Bronchial smooth muscle cell (primary cell): ENCODE data around the gene CFAP47. TPM values are rescaled to one million over a fixed set of nuclear protein-coding genes. Genes with fewer than 3 reads are reported as not detected.

ENCODE experiments used
- total RNA-seq: library from RNA; depleted of rRNA; stranded (reverse); fragments of >200 nt; gene quantifications from 2 replicates; pipeline ENCODE4 v1.2.1, GENCODE V29; 2014

The CFAP47 gene, protein sequence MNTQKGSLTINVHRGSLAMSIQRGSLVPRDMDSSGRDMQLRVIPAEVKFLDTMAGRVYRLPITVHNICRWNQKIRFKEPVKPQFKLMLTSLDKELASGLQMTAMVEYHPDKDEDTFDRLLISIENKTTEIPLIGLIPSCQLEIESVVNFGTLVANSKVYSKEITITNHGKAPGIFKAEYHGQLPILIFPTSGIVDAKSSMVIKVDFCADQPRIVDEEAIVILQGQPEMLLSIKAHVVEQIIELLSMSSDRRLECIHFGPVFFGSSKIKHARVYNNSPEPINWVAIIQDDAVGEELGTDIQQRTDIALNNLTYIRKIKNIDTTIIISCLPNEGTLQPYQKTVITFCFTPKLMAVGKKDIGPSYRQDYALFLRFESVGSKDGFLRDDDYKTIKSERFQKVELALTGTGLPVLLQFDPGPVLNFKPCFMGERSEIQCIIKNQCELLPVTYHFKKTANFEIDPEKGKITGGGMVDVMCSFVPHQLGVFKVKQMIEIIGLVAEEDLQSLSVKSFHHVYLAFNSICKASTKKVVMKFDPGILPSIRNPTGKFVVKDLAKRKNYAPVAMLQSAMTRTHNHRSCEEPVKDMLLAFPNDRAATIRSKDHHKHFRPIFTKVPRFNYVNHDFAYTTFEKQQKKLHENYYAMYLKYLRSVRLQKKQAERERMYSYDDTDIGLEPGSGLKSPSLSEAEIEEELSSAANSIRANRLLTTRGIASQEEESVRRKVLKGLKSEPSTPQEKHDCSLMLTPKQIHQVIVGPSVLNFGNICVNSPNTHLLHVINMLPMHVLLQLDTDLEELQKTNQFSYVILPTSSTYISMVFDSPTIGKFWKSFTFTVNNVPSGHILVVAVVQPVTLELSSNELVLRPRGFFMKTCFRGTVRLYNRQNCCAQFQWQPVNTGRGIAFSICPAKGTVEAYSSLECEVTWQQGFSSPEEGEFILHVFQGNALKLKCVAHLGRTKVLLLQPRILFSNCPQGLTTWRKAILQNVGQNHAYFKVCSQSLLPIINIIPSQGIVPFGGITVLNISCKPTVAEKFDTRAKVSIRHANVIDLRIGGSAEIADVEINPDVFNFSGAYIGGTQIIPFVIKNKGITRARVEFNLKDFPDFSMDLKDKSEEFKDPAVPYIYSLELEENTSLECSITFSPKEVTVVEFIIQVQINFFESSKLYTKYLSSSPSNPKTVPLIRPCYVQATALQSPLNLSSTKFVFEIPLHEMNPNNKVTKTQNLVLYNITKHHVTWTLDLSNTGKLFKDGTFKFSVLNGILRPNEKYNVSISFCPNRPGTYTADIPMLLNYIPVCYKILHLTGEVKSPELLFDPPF (N-terminal part only)
- total RNA-seq, result under 0.01 TPM in 1 of 2 replicates, not detected in the other

DNA sequence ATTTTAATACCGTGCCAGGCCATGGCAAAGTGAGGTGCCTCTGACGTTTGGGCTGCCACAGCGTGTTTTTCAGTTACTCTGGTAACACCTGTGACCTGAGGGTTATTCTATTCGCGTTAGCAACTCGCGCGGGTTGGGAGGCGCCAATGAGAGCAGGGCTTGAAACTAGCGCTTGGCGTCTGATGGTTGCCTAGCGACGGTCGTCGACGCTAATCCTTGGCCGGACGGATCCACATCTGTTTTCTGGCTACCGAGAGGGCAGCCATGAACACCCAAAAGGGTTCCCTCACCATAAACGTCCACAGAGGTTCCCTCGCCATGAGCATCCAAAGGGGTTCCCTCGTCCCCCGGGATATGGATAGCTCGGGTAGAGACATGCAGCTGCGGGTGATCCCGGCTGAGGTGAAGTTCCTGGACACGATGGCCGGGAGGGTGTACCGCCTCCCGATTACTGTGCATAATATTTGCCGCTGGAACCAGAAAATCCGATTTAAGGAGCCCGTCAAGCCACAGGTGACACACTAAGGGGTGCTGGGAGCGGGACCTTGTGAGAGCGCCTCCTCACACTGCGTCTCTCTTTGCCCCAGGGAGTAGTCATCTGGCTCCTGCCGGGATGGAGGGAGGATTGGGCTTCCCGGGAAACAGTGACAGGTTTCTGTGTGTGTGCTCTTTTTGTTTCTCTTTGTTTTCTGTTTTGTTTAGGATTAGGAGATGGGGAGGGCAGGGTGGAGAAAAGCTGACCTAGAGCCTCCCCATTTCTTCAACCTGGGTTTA, at the start of gene CFAP47:
Gene CFAP47, plus strand, starts transcription at position 199 of the 774 bp plus-strand sequence. Its CDS starts 66 bp downstream, at position 265.

Other genes starting within 250 kb of the CFAP47 start
- gene MAGEB16, start 121.4 kb upstream of the CFAP47 start, total RNA-seq, result not detected in 2 replicates